Smooth muscle cell (in vitro differentiated cells): ENCODE results near the gene HOXB6. TPM values are rescaled to one million over a fixed set of nuclear protein-coding genes. Genes with fewer than 3 reads are reported as not detected.
A peak's percentile ranks its signal among the peaks of the same experiment; 100 is the strongest.

ENCODE experiments used
- DNase-seq: peaks from one replicate; lab custom pipeline; 2025; ENCODE audit not compliant: unreplicated experiment; lab: John Stamatoyannopoulos, UW
- H2AFZ ChIP-seq: fragments of 200-600 bp; sonication (generic); 2 replicates; pipeline ENCODE4 v1.6.0; 2016; ENCODE audit warnings: antibody characterized with exemption, low read depth, mild to moderate bottlenecking
- H3F3A ChIP-seq: fragments of 200-600 bp; sonication (generic); 2 replicates; pipeline ENCODE4 v1.6.0; 2017; ENCODE audit warnings: antibody characterized with exemption, low read depth
- H3K27ac ChIP-seq: fragments of 200-600 bp; sonication (generic); 2 replicates; pipeline ENCODE4 v1.5.1; 2016; ENCODE audit warnings: low read depth, mild to moderate bottlenecking
- H3K27me3 ChIP-seq: fragments of 200-600 bp; sonication (generic); 2 replicates; pipeline ENCODE4 v1.6.1; 2016; ENCODE audit warnings: low read depth, mild to moderate bottlenecking
- H3K36me3 ChIP-seq: fragments of 200-600 bp; sonication (generic); 2 replicates; pipeline ENCODE4 v1.5.1; 2016; ENCODE audit warnings: low read depth
- H3K4me1 ChIP-seq: fragments of 200-600 bp; sonication (generic); 2 replicates; pipeline ENCODE4 v1.5.1; 2016; ENCODE audit warnings: low read depth
- H3K4me2 ChIP-seq: fragments of 200-600 bp; sonication (generic); 2 replicates; pipeline ENCODE4 v1.6.0; 2016; ENCODE audit warnings: mild to moderate bottlenecking
- H3K4me3 ChIP-seq: fragments of 200-600 bp; sonication (generic); 2 replicates; pipeline ENCODE4 v1.5.1; 2016; ENCODE audit warnings: mild to moderate bottlenecking
- H3K79me2 ChIP-seq: fragments of 200-600 bp; sonication (generic); 2 replicates; pipeline ENCODE4 v1.6.0; 2016; ENCODE audit warnings: low read depth, mild to moderate bottlenecking
- H3K9ac ChIP-seq: fragments of 200-600 bp; sonication (generic); 2 replicates; pipeline ENCODE4 v1.6.0; 2016; ENCODE audit warnings: low read depth
- H3K9me3 ChIP-seq: fragments of 200-600 bp; sonication (generic); replicated peaks from 2 replicates; pipeline ENCODE4 v1.5.1; 2016; ENCODE audit warnings: low read depth
- H4K20me1 ChIP-seq: fragments of 200-600 bp; sonication (generic); 2 replicates; pipeline ENCODE4 v1.6.0; 2016; ENCODE audit warnings: low read depth
- WGBS: methylation state at CpG from one replicate; pipeline ENCODE4 v1.1.7; 2016; ENCODE audit warnings: low lambda C conversion rate; 5-methylcytosine and 5-hydroxymethylcytosine counted together
- polyA plus RNA-seq: library from polyadenylated mRNA; unstranded; fragments of >200 nt; fragmentation: Nextera tagmentation; extraction: Ambion mirVana; gene quantifications from 2 replicates; pipeline ENCODE4 v1.2.1, GENCODE V29; 2016
- total RNA-seq: library from RNA; depleted of rRNA; stranded (reverse); fragments of >200 nt; gene quantifications from 2 replicates; pipeline ENCODE4 v1.2.3, GENCODE V29; 2014
- TF ChIP-seq, protein P1 (sequence below): fragments of 200-600 bp; sonication (generic); IDR thresholded peaks from 2 replicates; pipeline ENCODE4 v1.5.1; 2017; ENCODE audit warnings: borderline replicate concordance, mild to moderate bottlenecking, antibody characterized with exemption; ENCODE audit not compliant: insufficient read depth, poor library complexity, severe bottlenecking

HOXB6 gene
- 6.3 and 7.2 TPM in 2 replicates for total RNA-seq
- 9.3 and 10.3 TPM in 2 replicates for polyA plus RNA-seq

DNA sequence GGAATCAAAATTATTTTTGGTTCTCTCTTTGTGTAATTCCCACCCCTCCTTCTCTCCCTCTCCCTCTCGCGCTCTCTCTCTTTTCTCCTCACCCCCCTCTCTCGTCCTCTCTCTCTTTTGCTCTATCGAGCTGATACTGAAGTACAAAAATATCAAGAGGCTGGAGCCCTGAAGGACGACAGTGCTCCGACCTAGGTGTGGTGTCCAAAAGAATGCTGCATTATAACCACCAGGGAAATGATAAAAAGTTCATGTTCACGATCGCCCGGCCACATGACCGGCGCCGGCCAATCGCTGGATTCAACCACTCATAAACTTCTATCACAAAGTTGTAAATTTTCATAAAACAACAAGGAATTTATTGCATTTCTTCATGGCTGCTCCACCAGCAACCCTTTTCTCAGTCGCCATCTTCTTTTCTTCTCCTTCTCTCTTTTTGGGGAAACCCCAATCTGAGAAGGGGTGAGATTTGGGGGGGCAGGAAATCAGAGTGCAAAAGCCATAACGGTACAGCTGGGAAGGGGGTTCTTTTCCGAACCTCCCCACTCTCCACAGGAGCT is at the start of gene HOXB6:
Gene HOXB6, minus strand, starts transcription at position 217 of the 560 bp plus-strand sequence. CDS start 6,836 bp downstream, outside the sequence.
- 15% methylated on average over 14 of the region's 16 CpGs for WGBS
- peak within 1 kb of the TSS; percentile 66 for H3K4me3 ChIP-seq
- H3K9me3 ChIP-seq, result no peaks in the 10 kb centered on the region
- peak within 1 kb of the TSS; percentile 65 for H3K9ac ChIP-seq
- H3K4me2 ChIP-seq, result peak within 1 kb of the TSS; percentile 98
- no peak for DNase-seq
- H3K36me3 ChIP-seq, result no peaks in the 10 kb centered on the region
- peaks cover 77% of the 10 kb centered on the region for H3K79me2 ChIP-seq
- TF ChIP-seq, protein P1, sequence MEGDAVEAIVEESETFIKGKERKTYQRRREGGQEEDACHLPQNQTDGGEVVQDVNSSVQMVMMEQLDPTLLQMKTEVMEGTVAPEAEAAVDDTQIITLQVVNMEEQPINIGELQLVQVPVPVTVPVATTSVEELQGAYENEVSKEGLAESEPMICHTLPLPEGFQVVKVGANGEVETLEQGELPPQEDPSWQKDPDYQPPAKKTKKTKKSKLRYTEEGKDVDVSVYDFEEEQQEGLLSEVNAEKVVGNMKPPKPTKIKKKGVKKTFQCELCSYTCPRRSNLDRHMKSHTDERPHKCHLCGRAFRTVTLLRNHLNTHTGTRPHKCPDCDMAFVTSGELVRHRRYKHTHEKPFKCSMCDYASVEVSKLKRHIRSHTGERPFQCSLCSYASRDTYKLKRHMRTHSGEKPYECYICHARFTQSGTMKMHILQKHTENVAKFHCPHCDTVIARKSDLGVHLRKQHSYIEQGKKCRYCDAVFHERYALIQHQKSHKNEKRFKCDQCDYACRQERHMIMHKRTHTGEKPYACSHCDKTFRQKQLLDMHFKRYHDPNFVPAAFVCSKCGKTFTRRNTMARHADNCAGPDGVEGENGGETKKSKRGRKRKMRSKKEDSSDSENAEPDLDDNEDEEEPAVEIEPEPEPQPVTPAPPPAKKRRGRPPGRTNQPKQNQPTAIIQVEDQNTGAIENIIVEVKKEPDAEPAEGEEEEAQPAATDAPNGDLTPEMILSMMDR, result no peak
- peaks cover 7% of the 10 kb centered on the region for H3K27me3 ChIP-seq
- H3K4me1 ChIP-seq, result peaks cover 4% of the 10 kb centered on the region
- peaks cover 21% of the 10 kb centered on the region for H3F3A ChIP-seq
- peak within 1 kb of the TSS; percentile 54 for H3K27ac ChIP-seq
- H2AFZ ChIP-seq, result peak within 1 kb of the TSS; percentile 70
- H4K20me1 ChIP-seq, result peaks cover 38% of the 10 kb centered on the region

DNA sequence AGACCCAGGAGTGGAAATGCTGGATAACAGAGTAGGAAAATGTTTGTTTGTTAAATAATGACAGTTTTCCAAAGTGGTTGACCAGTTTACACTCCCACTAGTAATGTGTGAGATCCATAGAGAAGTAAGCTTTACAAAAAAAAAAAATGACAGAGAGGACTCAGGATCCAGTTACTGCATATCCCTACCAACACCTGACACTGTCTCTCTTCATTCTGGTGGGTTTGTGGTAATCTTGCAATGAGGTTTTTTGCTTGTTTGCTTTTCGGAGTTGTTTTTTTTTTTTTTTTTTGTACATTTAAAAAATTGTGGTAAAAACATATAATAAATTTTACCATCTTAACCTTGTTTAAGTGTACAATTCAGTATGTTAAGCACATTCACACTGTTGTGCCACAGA is 45.0 kb upstream of the HOXB6 start:
- TF ChIP-seq, protein P1, result no peak
- H3K27me3 ChIP-seq, result no peaks in the 10 kb centered on the region
- DNase-seq, result no peak
- H3K4me1 ChIP-seq, result no peaks in the 10 kb centered on the region
- no peak overlapping the region for H2AFZ ChIP-seq
- no peak overlapping the region for H3K4me3 ChIP-seq
- no peak overlapping the region for H3K27ac ChIP-seq
- no peak overlapping the region for H3K4me2 ChIP-seq
- peaks cover 74% of the 10 kb centered on the region for H3K79me2 ChIP-seq
- H3K36me3 ChIP-seq, result no peaks in the 10 kb centered on the region
- WGBS, result 86% methylated on average over 1 of the region's 1 CpG
- H4K20me1 ChIP-seq, result peaks cover 25% of the 10 kb centered on the region
- H3K9ac ChIP-seq, result no peak overlapping the region
- H3K9me3 ChIP-seq, result no peaks in the 10 kb centered on the region
- peaks cover 17% of the 10 kb centered on the region for H3F3A ChIP-seq

DNA sequence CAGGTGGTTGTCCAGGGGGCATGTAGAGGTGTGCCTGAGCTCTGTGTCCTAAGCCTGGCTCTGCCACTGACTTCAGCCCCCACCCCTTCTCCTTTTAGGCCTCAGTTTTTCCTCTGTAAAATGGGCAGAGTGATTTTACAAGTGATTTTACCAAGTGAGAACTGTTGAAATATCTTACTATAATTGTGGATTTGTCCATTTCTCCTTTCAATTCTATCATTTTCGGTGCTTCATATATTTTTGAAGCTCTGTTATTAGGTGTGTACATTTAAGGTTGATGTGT is 43.1 kb upstream of the HOXB6 start:
- Histone ChIP-seq H3K9me3 (no peaks in the 10 kb centered on the region), H3F3A (peaks cover 27% of the 10 kb centered on the region), H4K20me1 (peaks cover 22% of the 10 kb centered on the region), H3K27me3 (no peaks in the 10 kb centered on the region), H3K27ac (no peak overlapping the region), H3K4me2 (peak overlapping the region; percentile 92), H2AFZ (no peak overlapping the region), H3K4me1 (peaks cover 7% of the 10 kb centered on the region), H3K4me3 (no peak overlapping the region), H3K79me2 (peaks cover 88% of the 10 kb centered on the region), H3K9ac (no peak overlapping the region), H3K36me3 (no peaks in the 10 kb centered on the region)
- 91% methylated on average over 1 of the region's 1 CpG for WGBS
- DNase-seq, result no peak
- TF ChIP-seq, protein P1, result no peak
